Effector CD8-positive, alpha-beta T cell (primary cell): ENCODE results near the gene TLL1.

ENCODE experiments used
- DNase-seq: peaks from one replicate; lab custom pipeline; 2025; lab: John Stamatoyannopoulos, UW

The TLL1 gene

DNA sequence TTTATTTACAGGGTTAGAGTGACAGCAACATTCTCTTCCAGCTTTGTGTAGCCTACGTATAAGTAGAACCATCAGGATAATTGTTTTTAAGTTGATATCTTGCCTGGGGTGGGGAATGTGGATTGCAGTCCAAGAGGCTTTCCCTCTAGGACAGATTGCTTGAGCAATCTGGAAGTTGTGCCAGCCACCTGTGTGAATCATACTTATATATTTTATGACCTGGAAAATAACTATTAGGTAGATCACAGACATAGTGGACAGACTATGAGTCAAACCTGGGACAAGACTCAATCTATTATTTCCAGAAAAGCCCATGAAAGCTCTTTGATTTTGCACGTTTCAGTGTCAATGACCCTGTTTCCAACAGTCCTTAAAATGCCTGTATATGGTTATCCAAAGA lies 98.9 kb downstream of the TLL1 start:
- no peak for DNase-seq

DNA sequence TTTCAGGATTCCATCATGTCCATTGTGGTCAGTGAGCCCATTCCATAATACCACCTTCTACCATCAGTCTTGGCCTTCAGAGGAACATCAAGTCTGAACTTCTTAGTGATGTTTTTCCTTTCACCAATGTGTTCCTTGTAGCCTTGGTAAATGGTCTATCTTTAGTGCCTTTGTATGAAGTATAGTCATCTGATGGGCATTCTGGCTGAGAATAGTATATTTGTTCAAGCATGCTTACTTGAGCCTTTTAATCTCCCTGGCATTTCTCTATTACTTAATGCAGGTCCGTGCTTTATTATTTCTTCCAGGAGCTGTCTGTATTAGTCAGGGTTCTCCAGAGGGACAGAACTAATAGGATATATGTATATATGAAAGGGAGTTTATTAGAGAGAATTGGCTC lies 99.7 kb downstream of the TLL1 start:
- DNase-seq, result no peak

DNA sequence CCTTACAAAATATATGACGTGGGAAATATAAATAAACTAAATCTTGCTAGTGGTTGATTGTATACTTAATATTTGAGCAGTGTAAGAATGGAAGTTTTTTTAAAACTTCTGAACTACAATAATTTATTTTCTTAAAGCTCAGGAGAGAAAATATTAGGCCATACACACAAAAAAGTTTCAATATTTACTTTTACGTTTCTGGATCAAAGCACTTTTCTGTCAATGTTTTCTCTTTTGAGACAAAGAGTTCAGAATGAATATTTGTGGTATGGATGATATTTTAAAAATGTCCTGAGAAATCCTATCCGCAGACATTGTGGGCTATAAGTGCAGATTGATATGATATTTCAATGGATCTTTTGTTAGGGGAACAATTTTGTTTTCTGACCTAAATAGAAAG lies 109.9 kb downstream of the TLL1 start:
- DNase-seq, result no peak

DNA sequence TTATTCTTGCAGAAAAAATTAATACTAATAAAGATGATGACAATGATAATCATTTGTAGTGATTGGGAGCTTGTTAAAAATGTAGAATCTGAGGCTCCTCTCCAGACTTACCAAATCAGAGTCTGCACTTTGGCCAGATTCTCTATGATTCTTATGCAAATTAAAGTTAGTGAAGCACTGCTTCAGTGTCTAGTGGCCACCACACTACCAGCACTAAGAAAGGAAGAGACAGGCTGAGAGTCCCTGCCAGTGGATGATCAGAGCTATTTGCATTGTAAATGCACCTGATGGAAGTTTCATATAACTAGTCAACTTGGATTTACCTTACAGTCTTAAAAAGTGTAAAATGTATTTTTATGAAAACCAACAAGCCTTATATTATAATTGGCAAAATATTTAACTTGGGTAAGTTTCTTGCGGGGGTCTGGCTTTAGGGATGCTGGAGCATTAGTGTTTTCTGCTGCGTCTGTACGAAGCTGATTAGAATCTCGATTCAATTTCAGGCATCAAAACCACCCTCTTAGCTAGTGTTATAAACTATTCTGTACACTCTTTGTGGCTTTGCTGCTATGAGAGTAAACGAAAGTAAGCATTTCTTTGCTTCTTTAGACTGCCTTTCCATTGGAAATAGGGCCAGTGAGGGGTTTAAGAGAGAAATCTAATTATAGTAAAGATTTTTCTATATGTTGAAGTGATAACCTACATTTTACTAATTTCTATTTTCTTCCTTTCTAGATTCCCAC lies 114.1 kb downstream of the TLL1 start:
- no peak for DNase-seq

DNA sequence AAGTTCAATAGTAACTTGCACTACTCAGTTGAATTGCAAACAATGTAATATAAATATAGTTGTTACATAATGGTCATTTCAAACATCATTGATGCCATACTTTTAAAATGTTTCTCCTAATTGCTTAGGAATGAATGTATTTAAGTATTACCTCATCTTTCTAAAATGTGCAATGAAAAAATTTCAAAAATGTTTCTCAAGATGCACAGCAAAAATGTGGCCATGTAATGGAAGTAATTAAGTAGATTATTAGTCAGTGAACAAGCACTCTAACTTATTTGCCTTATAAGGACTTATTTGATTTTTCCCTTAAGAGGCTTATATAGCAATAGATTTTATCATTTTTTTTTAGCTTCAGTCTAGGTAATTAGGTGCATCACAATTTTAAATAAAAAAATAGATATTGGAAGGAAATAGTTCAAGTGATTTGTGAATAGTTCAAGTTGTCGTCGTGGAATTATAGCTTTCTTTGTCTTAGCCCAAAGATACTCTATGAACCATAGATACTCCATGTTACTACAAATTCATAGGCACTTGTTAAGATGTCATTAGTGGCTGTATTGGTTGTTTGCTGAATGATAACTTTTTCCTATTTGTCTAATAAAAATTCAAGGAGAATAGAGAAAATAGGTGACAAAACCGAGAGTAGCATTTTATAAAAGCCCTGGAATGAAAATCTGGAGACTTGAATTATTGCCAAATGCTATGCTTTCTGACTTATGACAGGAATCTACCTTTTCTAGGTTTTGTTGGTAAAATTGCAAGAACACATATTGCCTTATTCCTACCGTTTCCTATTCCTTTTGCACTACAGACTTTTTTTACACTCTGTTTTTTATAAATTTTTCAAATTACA lies 118.5 kb downstream of the TLL1 start:
- no peak for DNase-seq

DNA sequence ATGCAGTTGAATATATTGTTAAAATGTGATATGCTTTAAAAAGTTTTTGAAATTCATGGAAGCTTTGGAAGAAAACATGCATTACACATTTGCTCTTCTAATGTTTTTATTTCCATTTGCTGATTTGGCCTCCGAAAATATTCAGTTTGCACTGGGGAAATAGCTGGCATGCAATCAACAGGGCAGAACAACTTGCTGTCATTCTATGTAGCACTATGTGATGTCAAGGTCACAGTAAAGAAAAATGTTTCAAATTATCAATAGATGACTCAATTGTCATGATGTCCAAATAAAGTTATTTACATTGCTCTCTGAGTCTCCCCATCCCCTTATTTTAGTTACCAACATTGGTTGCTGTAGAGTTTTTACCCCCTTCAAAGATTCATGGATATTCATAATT lies 119.2 kb downstream of the TLL1 start:
- no peak for DNase-seq

DNA sequence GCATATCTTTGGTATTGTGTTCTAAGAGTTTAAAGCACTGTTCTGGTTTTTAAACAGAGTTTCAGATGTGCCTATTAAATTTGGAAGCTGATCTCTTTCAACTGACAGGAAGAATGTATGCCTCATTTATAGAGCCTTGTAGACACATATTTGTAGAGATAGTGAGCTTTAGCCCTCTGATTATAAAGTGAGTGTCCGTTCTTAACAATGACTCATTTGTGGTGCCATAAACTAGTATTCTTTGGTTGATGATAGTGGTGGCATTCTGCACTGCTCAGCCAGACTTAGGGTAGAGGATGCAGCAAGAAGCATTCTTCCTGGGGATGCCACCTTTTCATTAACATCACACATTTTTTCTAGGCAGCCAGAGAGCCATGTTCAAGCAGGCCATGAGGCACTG lies 121.7 kb downstream of the TLL1 start:
- no peak for DNase-seq

DNA sequence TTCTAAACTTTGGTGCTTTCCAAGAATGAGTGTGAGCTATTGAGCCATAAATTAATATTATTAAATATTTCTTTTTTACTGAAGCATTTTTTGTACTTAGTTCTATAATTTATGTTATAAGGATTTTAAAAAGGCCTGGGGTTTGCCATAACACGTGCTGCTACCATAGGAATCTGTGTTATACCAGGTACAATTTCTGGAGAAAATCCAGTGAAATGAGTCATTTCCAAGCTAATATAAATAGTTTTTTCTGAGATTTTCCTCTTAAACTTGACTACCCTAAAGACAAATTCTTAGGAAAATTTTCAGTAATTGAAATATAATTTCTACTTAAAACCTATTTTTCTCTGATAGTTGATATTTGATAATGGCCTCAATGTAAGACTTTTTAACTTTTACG lies 130.8 kb downstream of the TLL1 start:
- DNase-seq, result no peak

DNA sequence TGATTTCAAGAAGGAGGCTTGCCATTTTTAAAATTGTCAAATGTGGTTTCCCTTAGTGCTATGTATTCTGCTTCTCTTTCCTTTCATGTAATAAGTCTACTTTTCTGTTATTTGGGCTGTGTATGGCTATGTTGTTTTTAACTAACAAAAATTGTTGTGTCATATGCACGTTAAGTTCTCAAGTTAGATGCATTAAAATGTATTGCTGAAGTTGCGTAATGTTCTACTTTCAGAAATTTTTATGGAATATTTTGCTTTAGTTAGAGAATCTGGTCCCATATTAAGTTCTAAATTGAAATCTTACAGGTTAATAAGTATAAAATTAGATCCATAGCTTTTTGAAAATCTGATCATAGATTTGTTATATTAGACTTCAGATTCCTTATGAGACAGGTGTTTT lies 133.2 kb downstream of the TLL1 start:
- DNase-seq, result no peak

DNA sequence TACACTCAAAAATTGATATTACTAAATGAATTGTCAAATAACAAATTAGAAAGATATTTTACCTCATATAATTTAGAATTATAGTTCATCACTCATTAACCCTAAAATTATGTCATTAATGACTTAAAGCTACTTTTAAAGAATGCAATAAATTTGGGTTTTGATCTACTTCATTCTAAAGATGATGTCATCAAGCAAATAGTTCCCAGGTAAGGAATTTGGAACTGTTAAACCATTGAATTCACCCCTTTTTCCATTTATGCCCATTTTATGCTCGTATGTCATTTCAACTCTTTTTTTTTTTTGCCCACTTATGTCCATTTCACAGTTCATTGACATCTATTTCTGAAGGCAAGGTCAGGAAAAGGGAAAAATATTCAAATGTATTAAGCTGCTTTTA lies 135.5 kb downstream of the TLL1 start:
- DNase-seq, result no peak

DNA sequence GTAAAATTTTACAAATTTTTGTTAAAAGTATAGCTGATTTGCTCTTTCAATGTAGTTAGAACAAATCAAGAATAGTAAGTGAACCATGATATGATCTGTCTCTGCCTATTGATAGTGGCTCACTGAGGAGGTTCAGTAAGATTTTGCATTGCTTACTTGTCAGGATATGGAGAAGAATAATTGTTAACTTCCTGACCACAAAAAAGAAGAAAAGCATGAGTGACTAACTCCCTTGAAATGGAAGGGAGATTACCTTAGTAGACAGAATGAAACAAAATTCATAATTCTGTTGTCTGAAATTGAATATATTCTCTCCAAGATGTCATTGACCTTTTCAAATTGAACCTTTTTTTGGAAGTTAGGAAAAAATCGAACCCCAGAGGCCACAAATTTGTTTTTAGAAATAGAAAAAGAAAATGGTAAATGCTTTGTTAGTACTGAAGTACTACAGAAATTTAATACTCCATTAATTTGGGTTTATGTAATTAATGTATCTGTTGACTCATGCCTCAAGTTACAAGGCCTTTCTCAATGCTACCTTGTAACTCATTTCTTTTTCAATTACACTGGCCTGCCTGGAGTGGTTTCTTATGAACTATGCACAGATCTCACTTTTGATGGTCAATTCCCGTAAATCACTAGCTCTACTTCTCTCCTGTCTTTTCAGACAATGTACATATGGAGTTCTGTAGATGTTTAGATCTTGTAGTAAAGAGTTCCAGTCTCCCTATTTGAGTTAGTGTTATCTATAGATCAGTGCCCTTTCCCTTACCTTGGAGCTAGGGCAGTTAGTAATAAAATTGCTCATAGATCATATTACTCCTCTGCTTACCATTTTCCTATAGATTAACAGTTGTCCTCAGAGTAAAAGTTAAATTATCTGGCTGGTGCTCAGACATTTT lies 139.3 kb downstream of the TLL1 start:
- DNase-seq, result no peak

DNA sequence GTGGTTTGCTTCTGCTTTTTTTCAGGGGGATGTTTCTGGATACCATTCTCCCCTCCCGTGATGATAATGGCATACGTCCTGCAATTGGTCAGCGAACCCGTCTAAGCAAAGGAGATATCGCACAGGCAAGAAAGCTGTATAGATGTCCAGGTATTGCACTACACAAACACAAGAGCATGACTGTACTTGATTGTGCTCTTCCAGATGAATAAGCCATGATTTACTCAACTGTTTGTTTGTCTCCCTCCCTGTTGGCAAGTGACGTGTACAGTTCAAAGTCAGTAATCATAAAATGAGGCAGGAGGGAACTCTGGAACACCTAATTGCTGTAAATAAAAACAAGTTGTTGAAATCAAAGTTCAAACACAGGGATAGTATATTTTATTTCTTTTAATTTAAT lies 141.4 kb downstream of the TLL1 start:
- DNase-seq, result no peak

DNA sequence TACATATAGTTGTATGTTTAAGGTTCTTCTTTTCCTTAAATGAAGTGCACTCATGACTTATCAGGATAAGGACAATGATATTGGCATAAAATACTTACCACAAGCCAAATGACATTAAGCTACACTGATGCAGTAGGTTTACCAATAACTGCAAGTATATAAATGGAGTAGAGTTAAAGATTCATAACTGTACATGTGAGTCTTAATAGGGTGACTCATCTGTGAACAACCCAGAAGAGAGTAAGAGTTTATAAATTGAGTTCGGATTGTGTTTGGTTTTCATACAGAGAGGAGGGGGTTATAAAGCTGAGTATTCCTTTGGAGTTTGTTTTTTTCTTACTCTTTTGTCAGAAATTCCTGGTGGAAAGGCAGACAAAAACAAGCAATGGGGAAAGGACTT lies 144.8 kb downstream of the TLL1 start:
- DNase-seq, result no peak

DNA sequence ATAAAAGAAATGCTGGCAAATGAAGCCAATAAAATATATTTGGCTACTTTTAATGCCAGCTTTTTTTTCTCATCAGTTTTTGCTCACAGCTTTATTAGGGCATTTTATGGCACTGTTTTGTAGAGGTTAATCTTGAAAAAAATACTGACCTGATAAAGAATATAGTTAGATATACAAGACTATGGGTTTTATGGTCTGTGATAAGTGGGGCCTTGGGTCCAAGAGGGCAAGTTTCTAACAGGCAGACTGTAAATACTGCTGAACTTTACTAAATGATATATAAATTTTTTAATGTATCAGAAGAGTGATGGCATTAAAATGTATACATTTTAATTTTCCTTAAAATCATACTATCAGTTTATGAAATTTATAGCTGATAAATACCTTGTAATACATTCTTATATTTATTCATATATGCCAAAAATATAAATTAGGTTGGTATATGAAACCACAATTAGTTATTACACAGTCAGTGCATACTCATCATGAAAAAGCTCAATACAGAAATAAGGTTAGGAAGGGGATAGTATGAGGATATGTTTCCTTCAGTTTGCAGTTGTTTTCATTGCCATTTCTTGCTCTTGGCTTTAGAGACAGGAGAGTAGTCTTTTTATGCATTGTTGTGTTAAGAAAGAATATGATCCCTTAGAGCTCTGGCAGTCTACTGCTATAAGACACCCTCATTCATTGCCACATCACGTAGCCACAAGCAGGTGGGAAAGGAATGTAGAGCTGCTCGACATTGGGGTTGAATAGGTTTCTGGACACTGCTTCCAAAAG lies 146.6 kb downstream of the TLL1 start:
- no peak for DNase-seq

DNA sequence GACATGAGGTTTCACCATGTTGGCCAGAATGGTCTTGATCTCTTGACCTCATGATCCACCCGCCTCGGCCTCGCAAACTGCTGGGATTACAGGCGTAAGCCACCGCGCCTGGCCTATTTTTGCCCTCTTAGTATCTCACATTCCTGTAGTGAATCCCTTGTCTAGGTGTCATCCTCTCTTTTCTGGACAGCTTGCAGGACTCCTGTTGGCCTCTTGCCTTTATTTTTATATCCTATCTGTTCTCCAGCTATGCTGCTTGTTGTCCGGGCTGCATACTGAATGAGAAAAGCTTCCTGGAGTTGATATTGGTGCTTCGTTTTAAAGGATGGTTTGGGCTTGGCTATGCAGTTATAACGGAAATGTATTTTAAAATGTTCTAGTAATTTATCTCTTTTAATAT lies 148.6 kb downstream of the TLL1 start:
- DNase-seq, result no peak

DNA sequence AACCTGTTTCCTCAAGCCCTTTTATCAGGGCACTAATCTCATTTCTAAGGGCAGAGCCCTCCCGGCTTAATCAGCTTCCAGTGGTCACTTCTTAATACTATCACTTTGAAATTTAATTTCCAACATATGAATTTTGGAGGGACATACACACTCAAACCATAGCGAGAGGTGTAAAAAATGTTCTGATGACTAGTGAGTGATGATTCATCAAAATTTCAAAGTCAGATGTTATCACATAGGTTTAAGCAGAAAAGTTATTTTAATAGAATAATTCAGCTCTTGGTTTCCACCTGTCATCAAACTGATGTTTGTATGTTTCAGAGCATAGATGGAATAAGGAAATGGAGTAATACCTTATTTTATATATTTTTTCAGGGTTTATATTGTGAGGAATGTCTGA lies 161.9 kb downstream of the TLL1 start:
- no peak for DNase-seq

DNA sequence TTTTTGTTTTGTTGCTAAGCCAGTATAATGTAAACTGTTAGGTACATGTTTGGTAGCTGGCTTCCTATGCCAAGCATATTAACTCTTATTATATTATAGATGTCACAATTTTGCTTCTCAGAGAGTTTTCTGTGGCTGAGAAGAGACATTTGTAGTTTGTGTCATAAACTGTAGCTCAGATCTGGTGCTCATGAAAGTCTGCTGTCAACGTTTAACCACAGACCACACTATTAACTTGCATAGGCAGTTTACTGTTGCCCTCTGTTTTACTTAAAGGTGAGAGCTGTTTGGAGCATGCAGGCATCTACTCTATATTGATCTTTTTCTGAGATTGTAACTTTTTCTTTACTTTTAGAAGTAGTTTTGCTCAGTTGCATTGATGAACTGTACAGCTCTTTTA lies 166.8 kb downstream of the TLL1 start:
- no peak for DNase-seq

DNA sequence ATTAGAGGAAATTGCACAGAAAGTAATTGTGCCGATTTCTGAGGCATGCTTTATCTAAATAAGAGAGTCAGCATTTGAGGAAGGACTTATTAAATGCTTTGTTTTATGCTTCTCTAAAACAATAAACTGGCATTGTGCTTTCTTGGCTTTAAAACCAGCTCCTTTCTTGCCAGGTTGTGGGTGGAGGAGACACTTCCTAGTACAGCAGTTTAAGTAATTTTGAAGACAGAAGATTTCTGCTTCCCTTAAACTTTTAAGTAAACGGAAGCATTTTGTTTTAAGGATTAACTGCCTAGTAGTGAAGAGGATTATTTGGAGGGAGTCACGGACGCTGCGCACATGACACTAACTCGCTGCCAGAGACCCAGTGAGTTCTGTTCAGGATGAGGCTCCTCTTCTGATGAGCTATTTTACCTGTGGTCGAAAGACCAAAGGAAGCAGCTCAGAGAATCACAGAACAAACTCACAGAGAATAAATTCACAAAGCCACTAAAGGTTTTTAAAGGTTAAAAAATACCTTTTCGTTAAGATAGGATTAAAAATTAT lies 169.5 kb downstream of the TLL1 start:
- DNase-seq, result no peak

DNA sequence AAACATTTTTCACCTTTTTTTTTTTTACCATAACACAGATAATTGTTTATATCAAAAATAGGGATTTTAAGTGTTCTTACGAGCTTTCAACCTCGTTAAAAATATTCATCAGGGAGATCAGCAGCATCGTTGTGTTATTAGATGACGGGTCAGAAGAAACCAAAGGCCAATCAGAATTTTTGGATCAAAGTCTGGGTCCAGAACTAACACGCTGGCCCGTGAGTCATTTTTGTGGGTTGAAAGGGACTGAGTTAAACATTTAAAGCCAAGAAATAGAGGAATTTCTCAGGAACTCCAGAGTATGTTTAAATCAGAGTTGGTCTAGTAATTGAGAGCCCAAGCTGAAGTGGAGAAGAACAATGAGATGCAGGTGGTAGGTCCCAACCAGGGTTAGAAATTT lies 170.8 kb downstream of the TLL1 start:
- no peak for DNase-seq

DNA sequence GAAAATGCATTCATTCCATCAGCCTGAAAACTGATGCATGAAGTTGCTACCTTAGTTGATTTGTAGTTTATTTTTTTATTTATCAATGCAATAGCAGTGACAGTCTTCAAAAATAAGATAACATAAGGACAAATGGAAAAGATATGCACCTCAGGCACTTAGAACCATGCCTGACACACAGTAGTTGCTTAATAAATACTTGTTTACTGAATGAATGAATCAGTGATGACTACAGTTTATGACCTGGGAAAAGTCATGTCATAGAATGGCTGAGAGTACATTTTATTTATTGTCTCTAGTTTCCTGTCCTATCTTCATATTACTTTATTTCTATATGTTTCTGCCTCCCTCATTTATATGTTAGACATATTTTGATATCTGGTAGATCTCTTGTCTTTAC lies 171.8 kb downstream of the TLL1 start:
- no peak for DNase-seq

DNA sequence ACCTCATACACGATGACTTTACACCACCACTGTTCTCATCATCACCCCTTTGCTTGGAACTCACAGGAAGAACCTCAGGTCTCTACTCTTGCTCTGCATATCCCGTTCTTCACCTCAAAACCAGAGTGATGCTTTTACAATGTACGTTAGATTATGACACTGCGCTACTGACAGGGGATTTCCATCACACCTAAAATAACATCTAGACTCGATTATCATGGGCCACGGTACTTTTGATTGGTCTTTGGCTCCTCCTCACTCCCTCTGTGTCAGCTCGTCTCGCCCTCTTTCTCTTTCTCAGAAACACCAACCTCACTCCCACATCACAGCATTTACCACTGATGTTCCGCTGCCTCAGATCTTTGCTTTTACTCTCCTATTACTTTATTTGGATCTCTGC lies 172.4 kb downstream of the TLL1 start:
- DNase-seq, result no peak
